ENCODE data around the gene WSCD1.

The WSCD1 gene

DNA sequence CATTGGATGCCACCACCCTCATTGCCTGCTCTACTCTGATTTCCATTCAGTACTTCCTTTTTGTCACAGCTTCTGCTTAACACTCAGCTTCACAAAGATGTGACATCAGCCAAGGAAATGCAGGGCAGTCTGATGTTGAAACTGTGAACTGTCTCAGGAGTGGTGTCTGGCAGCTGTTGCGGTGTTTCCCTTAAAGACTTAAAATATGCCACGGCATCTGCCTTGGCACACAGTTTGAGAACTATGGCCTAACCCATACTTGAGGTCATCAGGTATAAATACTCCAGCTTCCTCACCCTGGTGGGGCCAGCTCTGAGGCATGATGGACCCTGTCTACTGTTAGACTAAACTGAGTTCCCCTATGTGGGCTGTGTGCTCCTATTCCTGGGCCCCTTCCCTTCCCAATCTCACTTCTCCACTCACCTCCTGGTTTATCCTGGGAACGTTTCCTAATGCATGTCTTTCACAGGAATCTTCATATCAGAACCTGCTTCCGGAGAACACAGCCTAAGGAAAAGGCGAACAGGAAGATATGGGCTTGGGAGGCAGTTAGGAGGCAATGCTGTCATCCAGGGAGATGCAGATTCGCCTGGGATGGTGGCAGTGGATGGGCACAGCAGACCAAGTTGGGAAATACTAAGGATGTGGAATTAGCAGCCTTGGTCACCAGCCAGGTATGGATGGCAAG is 96.5 kb downstream of the WSCD1 start:
- no peaks in the 10 kb centered on the region for H3K36me3 ChIP-seq (ENCODE audit: control insufficient read depth, insufficient read depth, low read length)

GRCh38 chr17:6168296-6168695 is 98.1 kb downstream of the WSCD1 start:
- Histone ChIP-seq H3K36me3 (ENCODE audit: control insufficient read depth, insufficient read depth, low read length) (no peaks in the 10 kb centered on the region), H3K79me1 (ENCODE audit: low read length) (no peaks in the 10 kb centered on the region), H2BK5ac (ENCODE audit: low read length) (no peak overlapping the region), H3K18ac (ENCODE audit: low read length) (no peak overlapping the region), H3K79me2 (ENCODE audit: control insufficient read depth, insufficient read depth, low read length) (no peaks in the 10 kb centered on the region), H3K27ac (ENCODE audit: low read depth, low read length) (no peak overlapping the region), H3K4me2 (ENCODE audit: low read length) (no peak overlapping the region), H3K4me1 (ENCODE audit: control insufficient read depth, low read depth, low read length) (peaks cover 7% of the 10 kb centered on the region), H4K8ac (ENCODE audit: low read depth, low read length) (no peak overlapping the region), H3K23ac (ENCODE audit: low read length) (no peak overlapping the region), H3K27me3 (ENCODE audit: insufficient read depth, low read length, poor library complexity) (no peaks in the 10 kb centered on the region), H2BK15ac (replicated peaks; ENCODE audit: low read depth) (no peak overlapping the region), H3K9ac (ENCODE audit: low read length) (no peak overlapping the region), H4K5ac (ENCODE audit: low read length) (no peak overlapping the region), H3K4ac (ENCODE audit: low read depth, low read length) (no peak overlapping the region), H3K56ac (ENCODE audit: low read length) (no peak overlapping the region), H3K4me3 (ENCODE audit: low read length) (no peak overlapping the region), H2BK120ac (ENCODE audit: low read depth, low read length) (no peak overlapping the region), H2AK5ac (ENCODE audit: low read length) (no peak overlapping the region)
- no CpG with 5 or more reads among the region's 6 CpGs for WGBS (ENCODE audit: extremely low coverage, insufficient coverage, low lambda C conversion rate)
- DNase-seq: no peak

More for the DNA sequence above, 96.5 kb downstream of the WSCD1 start:
- no CpG with 5 or more reads among the region's 6 CpGs for WGBS (ENCODE audit: extremely low coverage, insufficient coverage, low lambda C conversion rate)
- Histone ChIP-seq H3K79me2 (ENCODE audit: control insufficient read depth, insufficient read depth, low read length) (no peaks in the 10 kb centered on the region), H4K8ac (ENCODE audit: low read depth, low read length) (no peak overlapping the region), H2AK5ac (ENCODE audit: low read length) (no peak overlapping the region), H3K27me3 (ENCODE audit: insufficient read depth, low read length, poor library complexity) (no peaks in the 10 kb centered on the region), H3K27ac (ENCODE audit: low read depth, low read length) (no peak overlapping the region), H2BK5ac (ENCODE audit: low read length) (no peak overlapping the region), H3K4me2 (ENCODE audit: low read length) (no peak overlapping the region), H3K23ac (ENCODE audit: low read length) (no peak overlapping the region), H2BK15ac (replicated peaks; ENCODE audit: low read depth) (no peak overlapping the region), H3K4me3 (ENCODE audit: low read length) (no peak overlapping the region), H3K9ac (ENCODE audit: low read length) (no peak overlapping the region), H2BK120ac (ENCODE audit: low read depth, low read length) (no peak overlapping the region), H3K4ac (ENCODE audit: low read depth, low read length) (no peak overlapping the region), H3K56ac (ENCODE audit: low read length) (no peak overlapping the region), H3K79me1 (ENCODE audit: low read length) (no peaks in the 10 kb centered on the region), H4K5ac (ENCODE audit: low read length) (no peak overlapping the region), H3K18ac (ENCODE audit: low read length) (no peak overlapping the region), H3K4me1 (ENCODE audit: control insufficient read depth, low read depth, low read length) (no peaks in the 10 kb centered on the region)
- no peak for DNase-seq

- Histone ChIP-seq H3K4me3 (ENCODE audit: low read length) (no peak overlapping the region), H2AK5ac (ENCODE audit: low read length) (no peak overlapping the region), H3K9ac (ENCODE audit: low read length) (no peak overlapping the region), H3K4me1 (ENCODE audit: control insufficient read depth, low read depth, low read length) (peaks cover 7% of the 10 kb centered on the region), H3K23ac (ENCODE audit: low read length) (no peak overlapping the region), H4K8ac (ENCODE audit: low read depth, low read length) (no peak overlapping the region), H3K36me3 (ENCODE audit: control insufficient read depth, insufficient read depth, low read length) (no peaks in the 10 kb centered on the region), H3K79me2 (ENCODE audit: control insufficient read depth, insufficient read depth, low read length) (no peaks in the 10 kb centered on the region), H3K4ac (ENCODE audit: low read depth, low read length) (no peak overlapping the region), H2BK5ac (ENCODE audit: low read length) (no peak overlapping the region), H2BK120ac (ENCODE audit: low read depth, low read length) (no peak overlapping the region), H3K27ac (ENCODE audit: low read depth, low read length) (no peak overlapping the region), H3K27me3 (ENCODE audit: insufficient read depth, low read length, poor library complexity) (no peaks in the 10 kb centered on the region), H3K18ac (ENCODE audit: low read length) (no peak overlapping the region), H2BK15ac (replicated peaks; ENCODE audit: low read depth) (no peak overlapping the region), H3K79me1 (ENCODE audit: low read length) (no peaks in the 10 kb centered on the region), H3K56ac (ENCODE audit: low read length) (no peak overlapping the region), H4K5ac (ENCODE audit: low read length) (no peak overlapping the region), H3K4me2 (ENCODE audit: low read length) (no peak overlapping the region)
- WGBS (ENCODE audit: extremely low coverage, insufficient coverage, low lambda C conversion rate): no CpG with 5 or more reads among the region's 4 CpGs
- no peak for DNase-seq
Measured at GRCh38 chr17:6170349-6170748, 100.2 kb downstream of the WSCD1 start.

GRCh38 chr17:6172642-6173330 is 102.6 kb downstream of the WSCD1 start:
- no CpG with 5 or more reads among the region's 9 CpGs for WGBS (ENCODE audit: extremely low coverage, insufficient coverage, low lambda C conversion rate)
- no peak overlapping the region for H4K8ac ChIP-seq (ENCODE audit: low read depth, low read length)
- H2BK15ac ChIP-seq (replicated peaks; ENCODE audit: low read depth): no peak overlapping the region
- no peaks in the 10 kb centered on the region for H3K79me2 ChIP-seq (ENCODE audit: control insufficient read depth, insufficient read depth, low read length)
- no peak overlapping the region for H3K56ac ChIP-seq (ENCODE audit: low read length)
- no peak overlapping the region for H3K4me3 ChIP-seq (ENCODE audit: low read length)
- H3K79me1 ChIP-seq (ENCODE audit: low read length): no peaks in the 10 kb centered on the region
- no peak overlapping the region for H3K4ac ChIP-seq (ENCODE audit: low read depth, low read length)
- DNase-seq: peak; percentile 29
- H2BK5ac ChIP-seq (ENCODE audit: low read length): no peak overlapping the region
- H3K27me3 ChIP-seq (ENCODE audit: insufficient read depth, low read length, poor library complexity): no peaks in the 10 kb centered on the region
- H2BK120ac ChIP-seq (ENCODE audit: low read depth, low read length): no peak overlapping the region
- H3K18ac ChIP-seq (ENCODE audit: low read length): no peak overlapping the region
- no peak overlapping the region for H2AK5ac ChIP-seq (ENCODE audit: low read length)
- H3K23ac ChIP-seq (ENCODE audit: low read length): no peak overlapping the region
- H4K5ac ChIP-seq (ENCODE audit: low read length): no peak overlapping the region
- H3K4me2 ChIP-seq (ENCODE audit: low read length): no peak overlapping the region
- H3K9ac ChIP-seq (ENCODE audit: low read length): no peak overlapping the region
- H3K36me3 ChIP-seq (ENCODE audit: control insufficient read depth, insufficient read depth, low read length): no peaks in the 10 kb centered on the region
- H3K4me1 ChIP-seq (ENCODE audit: control insufficient read depth, low read depth, low read length): peaks cover 7% of the 10 kb centered on the region
- H3K27ac ChIP-seq (ENCODE audit: low read depth, low read length): peak overlapping the region; percentile 0

- Histone ChIP-seq H3K4me1 (ENCODE audit: control insufficient read depth, low read depth, low read length) (peaks cover 7% of the 10 kb centered on the region), H3K9ac (ENCODE audit: low read length) (no peak overlapping the region), H3K79me1 (ENCODE audit: low read length) (no peaks in the 10 kb centered on the region), H4K5ac (ENCODE audit: low read length) (no peak overlapping the region), H3K56ac (ENCODE audit: low read length) (no peak overlapping the region), H3K79me2 (ENCODE audit: control insufficient read depth, insufficient read depth, low read length) (no peaks in the 10 kb centered on the region), H3K27ac (ENCODE audit: low read depth, low read length) (no peak overlapping the region), H2BK15ac (replicated peaks; ENCODE audit: low read depth) (no peak overlapping the region), H3K4ac (ENCODE audit: low read depth, low read length) (no peak overlapping the region), H2AK5ac (ENCODE audit: low read length) (no peak overlapping the region), H2BK120ac (ENCODE audit: low read depth, low read length) (no peak overlapping the region), H3K4me3 (ENCODE audit: low read length) (no peak overlapping the region), H3K36me3 (ENCODE audit: control insufficient read depth, insufficient read depth, low read length) (no peaks in the 10 kb centered on the region), H3K18ac (ENCODE audit: low read length) (no peak overlapping the region), H4K8ac (ENCODE audit: low read depth, low read length) (no peak overlapping the region), H3K27me3 (ENCODE audit: insufficient read depth, low read length, poor library complexity) (no peaks in the 10 kb centered on the region), H3K23ac (ENCODE audit: low read length) (no peak overlapping the region), H3K4me2 (ENCODE audit: low read length) (no peak overlapping the region), H2BK5ac (ENCODE audit: low read length) (no peak overlapping the region)
- peak; percentile 21 for DNase-seq
- WGBS (ENCODE audit: extremely low coverage, insufficient coverage, low lambda C conversion rate): no CpG with 5 or more reads among the region's 2 CpGs
Measured at GRCh38 chr17:6173653-6174052, 103.5 kb downstream of the WSCD1 start.
